Superior temporal gyrus (tissue), 1 donor: ENCODE measurements around the gene SIGLEC9.
A peak's percentile ranks its signal among the peaks of the same experiment; 100 is the strongest.

ENCODE experiments used
- DNase-seq: peaks from one replicate; pipeline ENCODE4 v3.0.0-alpha.2; 2016; ENCODE audit errors: extremely low spot score

SIGLEC9 gene

DNA sequence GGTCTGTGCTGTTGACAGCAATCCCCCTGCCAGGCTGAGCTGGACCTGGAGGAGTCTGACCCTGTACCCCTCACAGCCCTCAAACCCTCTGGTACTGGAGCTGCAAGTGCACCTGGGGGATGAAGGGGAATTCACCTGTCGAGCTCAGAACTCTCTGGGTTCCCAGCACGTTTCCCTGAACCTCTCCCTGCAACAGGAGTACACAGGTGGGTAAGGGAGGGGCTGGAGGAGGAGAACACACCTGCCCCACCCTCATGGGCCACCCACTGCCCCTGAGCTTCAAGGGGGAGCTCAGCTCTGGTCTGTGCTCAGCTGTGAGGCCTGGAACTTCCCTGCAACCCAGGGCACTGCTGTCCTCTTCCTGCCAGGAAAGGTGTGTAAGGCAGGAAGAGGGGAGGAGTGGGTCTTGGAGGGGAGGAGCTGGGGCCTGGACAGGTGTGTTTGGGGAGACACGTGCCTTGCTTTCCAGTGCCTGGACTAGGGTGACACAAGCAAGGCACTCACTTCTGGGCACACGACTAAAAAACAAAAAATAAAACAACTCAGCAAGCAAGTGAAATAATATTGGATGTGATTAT is 21.3 kb downstream of the SIGLEC9 start:
- DNase-seq = no peak

DNA sequence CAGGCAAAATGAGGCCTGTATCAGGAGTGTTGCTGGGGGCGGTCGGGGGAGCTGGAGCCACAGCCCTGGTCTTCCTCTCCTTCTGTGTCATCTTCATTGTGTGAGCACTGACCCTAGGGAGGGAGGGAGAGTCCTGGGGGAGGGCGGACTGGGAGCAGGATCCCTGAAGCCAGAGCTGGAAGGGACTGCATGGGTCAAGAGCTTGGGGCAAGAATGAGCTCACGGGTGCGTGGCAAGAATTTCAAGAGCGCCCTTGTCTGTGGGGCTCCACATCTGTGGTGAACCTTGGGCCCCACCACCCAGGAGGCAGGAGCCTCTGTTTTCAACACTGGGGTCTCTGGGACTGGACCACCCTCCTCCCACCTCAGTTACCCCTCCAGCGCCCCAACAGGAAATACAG is 22.0 kb downstream of the SIGLEC9 start:
- no peak for DNase-seq

DNA sequence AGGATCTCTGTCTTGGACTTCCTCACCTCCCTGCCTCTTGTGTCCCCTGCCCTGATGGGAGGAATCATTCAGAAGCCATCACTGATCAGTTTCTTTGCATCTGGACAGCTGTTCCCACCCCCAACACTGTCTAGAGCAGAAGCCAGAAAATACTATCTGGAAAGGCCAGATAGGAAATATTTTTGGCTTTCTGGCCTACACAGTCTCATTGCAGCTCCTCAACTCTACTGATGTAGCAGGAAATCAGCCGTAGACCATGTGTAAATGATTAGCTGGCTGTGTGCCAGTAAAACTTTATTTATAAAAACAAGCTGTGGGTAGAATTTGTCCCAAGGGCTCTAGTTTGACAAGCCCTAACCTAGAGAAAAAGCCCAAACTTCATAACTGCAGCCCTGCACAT is 23.0 kb downstream of the SIGLEC9 start:
- DNase-seq = no peak

DNA sequence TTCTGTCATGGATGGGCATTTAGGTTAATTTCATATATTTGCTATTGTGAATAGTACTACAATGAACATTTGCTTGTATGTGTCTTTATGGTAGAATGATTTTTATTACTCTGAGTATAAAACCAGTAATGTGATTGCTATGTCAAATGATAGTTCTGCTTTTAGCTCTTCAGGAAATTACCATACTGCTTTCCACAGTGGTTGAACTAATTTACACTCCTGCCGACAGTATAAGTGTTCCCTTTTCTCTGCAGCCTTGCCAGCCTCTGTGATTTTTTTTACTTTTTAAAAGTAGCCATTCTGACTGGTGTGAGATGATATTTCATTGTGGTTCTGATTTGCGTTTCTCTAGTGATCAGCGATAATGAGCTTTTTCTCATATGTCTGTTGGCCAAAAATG is 23.9 kb downstream of the SIGLEC9 start:
- no peak for DNase-seq

DNA sequence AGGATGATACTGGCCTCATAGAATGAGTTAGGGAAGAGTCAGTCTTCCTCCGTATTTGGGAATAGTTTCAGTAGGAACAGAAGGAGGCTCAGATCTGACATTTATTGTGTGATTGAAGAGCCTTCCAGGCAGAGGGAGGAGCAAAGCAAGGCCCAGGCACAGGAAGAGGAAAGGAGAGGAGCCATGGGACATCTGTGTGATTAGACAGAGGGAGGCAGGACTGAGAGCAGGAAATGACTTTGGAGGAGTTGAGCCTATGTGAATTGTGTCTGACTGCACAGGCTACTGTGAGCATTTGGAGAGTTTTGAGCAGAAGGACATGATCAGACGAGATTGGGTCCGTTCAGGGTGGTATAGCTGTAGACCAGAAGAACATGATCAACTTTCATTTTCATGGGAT is 25.9 kb downstream of the SIGLEC9 start:
- DNase-seq = no peak

DNA sequence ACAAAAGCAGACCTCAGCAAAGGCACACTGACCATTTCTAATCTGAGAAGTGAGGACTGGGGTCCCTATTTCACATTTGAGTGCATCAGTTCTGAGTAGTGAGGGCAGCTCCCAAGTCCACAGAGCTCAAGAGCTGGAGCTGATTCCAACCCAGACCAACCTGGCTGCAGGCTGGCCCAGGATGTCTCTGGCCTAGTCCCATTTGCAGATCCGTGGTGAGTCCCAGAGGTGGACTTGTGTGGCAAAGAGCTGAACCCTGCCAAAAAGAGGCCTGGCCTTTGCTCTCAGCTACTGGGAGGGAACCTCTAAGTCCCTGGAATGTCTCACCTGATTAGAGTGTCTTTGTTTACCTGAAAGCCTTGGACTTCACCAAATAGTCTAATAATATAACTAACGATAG is 32.0 kb downstream of the SIGLEC9 start:
- DNase-seq = no peak

DNA sequence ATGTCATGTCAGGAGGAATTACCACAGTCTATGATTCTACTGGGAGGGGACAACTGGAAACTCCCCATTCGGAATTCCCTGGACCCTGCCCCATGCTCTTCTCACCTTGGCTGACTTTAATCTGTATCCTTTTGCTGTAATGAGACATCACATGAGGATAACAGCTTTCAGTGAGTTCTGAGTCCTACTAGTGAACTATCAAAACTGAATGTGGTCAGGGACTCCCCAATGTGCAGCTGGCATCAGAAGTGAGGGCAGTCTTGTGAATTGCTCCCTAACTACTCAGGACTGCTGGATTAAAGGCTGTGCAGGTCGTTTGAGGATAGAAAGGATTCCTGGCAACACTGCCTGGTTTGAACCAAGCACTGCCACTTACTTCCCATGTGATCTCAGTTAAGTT is 32.6 kb downstream of the SIGLEC9 start:
- DNase-seq = no peak

DNA sequence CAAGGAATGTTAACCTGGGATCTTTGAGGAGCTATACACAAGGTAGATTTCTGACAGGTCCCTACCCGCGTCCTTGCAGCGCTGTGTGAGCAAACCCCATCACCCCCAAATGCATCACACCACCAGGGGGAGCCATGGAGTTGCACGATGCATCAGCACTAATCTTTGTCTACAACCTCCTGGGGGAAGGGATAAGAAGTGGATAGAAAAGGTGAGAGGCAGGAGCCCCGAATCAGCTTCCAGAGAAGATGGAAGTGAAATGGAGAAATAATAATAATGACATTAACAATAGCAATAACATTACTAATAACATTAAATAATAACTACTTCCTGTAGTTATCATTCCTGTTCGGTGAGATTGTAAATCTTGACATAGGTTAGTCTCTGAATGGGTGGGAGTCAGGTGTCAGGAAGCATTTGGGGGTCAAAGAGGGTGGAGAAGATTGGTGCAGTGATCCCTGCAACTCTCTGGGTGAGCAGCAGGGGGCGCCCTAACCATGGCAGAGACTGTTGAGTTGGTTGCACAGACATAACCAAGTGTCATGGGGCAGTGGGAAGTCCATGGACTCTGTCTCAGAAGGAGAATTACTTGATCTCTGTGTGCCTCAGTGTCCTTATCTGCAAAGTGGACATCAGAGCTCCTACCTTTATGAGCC is 33.9 kb downstream of the SIGLEC9 start:
- DNase-seq = no peak

DNA sequence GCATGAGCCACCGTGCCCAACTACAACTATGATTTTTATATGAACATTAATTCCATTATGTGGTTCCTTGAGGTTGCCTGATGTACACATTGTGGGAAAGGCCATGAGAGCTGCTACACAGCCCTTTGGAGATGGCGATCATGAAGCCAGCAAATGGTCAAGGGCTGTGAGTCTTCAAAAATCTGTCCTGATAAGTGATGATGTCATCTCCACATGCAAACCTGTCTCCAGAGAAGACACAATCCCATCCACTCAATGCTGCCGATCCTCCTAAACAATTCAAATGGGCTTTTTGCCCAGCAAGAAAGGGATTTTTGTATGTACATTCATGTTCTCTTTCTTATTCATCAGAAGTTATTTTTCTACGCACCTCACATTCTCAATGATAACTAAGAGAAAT is 35.0 kb downstream of the SIGLEC9 start:
- DNase-seq = no peak

DNA sequence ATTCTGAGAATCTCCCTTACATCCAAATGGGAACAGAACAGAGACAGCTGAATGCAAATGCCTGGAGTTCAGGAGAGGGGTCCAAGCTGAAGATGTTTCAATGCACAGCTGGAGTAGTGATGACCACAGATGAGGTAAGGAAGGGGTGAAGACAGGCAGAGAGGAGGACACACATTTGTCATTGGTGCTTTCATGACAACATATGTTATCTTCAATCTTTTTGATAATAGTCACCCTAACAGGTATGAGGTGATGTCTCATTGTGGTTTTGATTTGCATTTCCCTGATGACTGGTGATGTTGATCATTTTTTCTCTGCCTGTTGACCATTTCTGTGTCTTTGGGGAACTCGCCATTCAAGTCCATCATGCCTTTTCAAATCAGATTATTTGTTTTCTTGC is 36.6 kb downstream of the SIGLEC9 start:
- DNase-seq = no peak

DNA sequence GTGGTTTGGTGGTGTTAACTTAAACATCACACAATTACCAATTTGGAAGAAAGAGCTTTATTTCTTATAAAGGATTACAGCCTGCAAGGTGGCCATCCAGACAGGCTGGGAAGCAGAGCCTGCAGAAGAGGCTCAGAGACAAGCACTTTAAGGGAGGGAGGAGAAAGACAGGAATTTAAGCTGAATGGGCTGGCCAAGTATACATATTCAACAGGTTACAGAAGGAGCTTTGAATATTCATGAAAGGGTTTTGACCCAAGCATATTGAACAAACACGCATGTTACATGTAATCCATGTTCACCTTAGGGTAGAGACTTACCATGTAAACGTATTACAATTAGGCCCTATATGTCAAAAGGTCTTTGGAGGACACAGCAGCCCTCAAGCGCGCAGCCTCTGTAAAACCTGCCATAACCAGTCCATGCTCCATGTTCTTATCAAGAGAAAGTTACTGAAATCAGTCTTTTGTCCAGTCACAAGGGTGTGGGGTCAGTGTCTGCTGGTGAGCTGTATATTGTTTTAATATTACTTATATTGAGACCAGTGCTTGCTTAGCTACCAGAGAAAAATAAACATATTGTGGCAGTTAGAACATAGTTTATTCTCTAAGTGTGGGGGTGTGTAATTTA is 37.3 kb downstream of the SIGLEC9 start:
- no peak for DNase-seq

DNA sequence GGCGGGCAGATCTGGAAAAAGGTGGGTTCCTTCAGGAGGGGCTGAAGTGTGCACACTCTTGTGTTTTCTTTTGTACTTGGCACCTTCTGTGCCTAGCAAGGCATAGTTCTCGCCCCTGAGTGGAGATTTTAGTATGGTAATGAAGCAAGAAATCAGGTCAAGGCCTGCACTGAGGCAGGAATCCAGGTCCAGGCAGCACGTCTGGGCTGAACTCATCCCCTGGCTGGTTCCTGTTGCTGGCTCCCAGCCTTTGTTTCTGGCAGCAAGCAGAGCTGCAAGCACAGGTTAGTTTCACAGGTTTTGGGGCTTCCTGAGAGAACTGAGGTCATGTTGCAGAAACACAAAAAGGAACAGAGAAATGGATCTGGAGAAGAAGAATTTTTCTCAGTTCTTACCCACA is 38.6 kb downstream of the SIGLEC9 start:
- no peak for DNase-seq

DNA sequence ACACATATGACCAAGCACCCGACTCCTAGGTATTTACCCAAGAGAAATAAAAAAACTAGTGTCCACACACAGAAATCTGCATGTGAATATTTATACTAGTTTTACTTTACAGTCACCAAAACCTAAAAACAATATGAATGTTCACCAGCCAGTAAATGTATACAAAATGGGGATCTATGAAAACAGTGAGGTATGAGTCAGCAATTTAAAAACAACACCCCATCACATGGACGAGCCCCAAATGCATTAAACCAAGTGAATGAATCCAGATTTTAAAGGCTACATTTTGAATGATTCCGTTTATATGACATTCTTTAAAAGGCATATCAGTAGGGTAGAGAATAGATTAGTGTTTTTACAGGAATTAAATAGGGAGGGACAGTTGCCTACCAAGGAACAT is 39.5 kb downstream of the SIGLEC9 start:
- no peak for DNase-seq

DNA sequence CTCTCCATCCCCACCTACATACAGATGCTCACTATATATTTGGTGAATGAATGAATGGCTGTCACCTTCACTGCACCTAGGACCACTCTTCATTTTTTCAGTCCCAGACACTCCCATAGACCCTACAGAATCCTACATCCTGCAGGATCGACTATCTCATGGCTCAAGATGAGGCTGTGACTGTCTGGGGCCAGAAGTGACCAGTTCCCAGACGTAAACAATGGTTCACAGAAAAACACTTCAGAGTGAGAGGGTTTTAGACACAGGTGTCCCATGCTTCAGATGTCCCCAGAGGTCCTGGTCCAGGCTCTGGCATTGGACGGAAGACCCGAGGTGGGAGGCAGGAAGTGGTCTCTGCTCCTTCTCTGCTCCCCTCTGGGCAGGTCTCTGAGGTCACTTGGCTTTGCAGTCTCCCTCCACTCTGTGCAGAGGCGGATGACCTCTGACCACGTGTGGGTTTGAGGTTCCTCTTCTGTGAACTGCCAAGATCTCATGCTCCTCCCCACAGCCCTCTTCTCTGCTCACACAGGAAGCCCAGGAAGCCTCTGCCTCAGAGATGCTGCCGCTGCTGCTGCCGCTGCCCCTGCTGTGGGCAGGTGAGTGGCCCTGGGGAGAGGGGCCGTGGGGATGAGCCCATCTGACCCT is 42.3 kb downstream of the SIGLEC9 start:
- no peak for DNase-seq

DNA sequence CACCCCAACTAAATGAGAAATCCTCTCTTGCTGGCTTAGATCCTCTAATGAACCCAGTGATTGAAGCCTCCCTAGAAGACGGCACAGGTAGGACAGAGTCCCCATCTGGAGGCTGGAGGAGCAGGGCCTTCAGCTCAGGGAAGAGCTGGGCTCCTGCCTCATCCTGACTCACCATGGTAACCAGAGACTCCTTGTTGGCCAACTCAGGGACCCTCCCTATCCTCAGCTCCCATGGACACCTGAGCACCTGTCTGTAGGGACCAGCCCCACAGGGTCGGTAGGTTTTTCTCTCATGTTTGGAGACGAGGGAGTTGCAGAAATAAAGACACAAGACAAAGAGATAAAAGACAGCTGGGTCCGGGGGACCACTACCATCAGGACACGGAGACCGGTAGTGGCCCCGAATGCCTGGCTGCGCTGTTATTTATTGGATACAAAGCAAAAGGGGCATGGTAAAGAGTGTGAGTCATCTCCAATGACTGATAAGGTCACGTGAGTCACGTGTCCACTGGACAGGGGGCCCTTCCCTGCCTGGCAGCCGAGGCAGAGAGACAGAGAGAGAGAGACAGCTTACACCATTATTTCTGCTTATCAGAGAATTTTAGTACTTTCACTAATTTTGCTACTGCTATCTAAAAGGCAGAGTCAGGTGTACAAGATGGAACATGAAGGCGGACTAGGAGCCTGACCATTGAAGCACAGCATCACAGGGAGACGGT is 44.0 kb downstream of the SIGLEC9 start:
- no peak for DNase-seq

DNA sequence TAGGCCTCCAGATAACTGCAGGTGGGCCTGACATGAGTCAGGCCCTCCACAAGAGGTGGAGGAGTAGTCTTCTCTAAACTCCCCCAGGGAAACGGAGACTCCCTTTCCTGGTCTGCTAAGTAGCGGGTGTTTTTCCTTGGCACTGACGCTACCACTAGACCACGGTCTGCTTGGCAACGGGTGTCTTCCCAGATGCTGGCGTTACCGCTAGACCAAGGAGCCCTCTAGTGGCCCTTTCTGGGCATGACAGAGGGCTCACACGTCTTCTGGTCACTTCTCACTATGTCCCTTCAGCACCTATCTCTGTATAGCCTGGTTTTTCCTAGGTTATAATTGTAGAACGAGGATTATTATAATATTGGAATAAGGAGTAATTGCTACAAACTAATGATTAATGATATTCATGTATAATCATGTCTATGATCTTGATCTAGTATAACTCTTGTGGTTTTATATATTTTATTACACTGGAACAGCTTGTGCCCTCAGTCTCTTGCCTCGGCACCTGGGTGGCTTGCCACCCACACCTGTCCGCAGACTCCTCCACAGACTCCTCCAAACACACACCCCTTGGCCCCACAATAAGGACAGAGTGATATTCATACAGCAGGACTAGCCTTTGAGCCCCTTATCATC is 44.7 kb downstream of the SIGLEC9 start:
- DNase-seq = peak; percentile 80

DNA sequence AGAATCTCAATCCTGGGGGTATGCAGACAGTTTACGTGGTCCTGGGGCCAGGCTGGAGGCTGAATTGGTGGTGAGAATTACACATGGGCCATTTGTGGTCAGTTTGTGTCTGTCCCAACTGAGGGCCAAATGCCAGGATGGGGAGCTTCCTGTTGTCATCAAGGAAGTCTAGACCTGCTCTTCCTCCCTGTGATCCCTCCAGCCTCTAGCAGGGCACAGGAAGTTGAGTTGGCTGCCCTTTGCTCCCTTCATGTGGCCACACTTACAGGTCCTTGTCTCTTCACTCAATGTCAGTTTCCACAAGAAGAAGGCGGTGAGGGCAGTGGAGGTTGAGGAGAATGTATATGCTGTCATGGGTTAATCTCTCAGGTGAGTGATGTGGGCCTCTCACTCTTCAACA is 47.5 kb downstream of the SIGLEC9 start:
- no peak for DNase-seq

DNA sequence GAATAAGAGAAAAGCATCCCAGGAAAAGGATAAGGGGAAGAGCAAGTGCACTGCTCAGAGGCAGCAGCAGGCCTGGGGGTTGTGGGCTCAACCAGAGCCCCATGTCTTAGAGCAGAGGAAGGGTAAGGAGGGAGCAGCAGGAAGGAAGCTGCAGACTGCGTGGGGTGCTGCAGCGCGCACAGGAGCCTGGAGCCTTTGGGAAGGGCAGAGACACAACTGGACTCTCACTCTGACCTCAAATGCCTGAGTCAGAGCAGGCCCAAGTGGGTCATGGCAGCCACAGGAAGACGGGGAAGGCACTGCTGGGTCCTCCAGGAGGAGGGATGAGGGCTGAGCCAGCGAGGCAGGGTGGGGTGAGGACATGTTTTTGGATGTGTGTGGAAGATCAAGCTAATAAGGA is 49.0 kb downstream of the SIGLEC9 start:
- DNase-seq = no peak

DNA sequence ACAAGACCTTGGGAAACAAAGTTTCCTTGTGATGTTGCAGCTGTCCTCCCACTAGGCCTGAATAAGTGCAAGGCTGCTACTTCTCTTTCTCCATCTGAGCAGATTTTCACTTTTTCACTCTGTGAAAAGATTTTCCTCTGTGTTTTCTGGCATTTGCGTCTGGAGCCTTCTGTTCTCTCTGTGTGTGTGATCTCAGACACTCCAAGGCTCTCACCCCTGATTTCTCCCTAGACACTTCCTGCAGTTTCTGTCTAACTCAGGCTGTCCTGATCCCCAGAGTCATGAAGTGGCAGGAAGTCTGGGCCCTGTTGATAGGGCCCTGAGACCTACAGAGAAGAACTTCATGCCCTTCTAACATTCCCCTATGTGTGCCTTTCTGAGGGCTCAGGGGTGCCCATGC is 54.5 kb downstream of the SIGLEC9 start:
- DNase-seq = no peak
